Esophagus mucosa (tissue), 1 donor: ENCODE data around the gene SLC39A11. TPM values are rescaled to one million over a fixed set of nuclear protein-coding genes. Genes with fewer than 3 reads are reported as not detected.
"Not testable (repeated sequence)": the region's sequence is repeated elsewhere in the genome, so short reads cannot be mapped to it uniquely, and the experiment has no call there.

Experiments used
- ATAC-seq: fragments of 200-7000 bp; cut with Tn5 transposase; one replicate; pipeline ENCODE4 v1.9.1; 2020
- total RNA-seq: library from RNA; stranded (reverse); gene quantifications from one replicate; pipeline ENCODE4 v1.2.4, GENCODE V29; 2023
- donor health status: DM: yes; HTN: yes; CAD: no.

The SLC39A11 gene
- total RNA-seq, 1 donor from 2014 or later, result 32.8 TPM

DNA sequence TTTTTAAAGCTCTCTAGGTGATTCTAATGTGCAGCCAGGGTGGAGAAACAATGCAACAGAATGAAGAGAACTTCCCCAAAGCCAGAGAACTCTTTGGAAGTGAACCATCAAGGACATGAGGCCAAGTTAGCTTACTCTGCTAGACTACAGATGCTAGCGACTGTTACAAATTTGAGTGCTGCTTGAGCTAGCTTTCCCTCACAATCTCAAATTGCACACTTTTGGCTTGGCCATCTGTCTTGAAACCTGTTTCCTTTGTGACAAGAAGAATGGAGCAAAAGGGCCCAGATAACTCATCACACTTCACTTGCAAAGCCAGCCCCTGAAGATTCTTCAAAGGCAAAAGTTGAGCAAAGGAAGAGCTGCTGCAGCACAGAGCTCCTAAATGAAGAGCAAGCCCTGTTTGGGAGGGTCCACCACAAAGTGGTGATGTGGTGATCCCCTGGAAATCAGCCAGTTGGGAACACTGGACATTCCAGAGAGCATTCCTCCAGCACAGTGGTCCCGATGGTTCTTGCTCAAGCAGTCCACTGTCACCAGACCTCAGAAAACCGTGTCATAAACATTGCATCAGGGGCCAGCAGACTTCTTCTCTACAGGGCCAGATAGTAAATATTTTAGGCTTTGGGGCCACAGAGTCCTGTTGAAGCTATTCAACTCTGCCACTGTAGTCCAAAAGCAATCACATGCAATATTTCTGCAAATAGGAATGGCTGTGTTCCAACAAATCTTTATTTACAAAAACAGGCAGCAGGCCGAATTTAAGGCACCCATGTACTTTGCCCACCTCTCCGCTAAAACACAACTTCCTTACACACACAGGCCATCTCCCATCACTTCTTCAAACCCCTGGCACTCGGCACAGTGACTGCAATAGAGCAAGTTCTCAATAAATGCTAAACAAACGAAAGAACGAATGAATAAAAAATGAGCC, 21.2 kb downstream of the SLC39A11 start:
- no peak for ATAC-seq

DNA sequence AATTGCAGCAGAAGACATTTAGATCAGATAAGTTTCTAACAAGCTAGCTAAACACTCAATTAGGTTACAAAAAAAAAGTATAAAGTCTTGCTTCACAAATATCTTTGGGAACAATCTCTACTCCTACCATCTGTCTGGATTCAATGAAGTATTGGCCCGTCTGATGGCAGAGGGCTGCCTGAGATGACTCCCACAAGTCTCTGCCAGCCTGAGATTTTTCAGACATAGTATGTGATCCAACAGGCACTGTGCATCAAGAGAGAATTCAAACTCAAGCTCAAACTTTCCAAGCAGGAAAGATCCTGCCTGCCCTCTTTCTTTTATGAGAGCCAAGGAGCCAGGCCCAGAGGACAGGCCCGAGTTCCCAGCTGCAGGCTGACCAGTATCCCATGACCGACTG, 22.6 kb downstream of the SLC39A11 start:
- no peak for ATAC-seq

GRCh38 chr17:73069164-73069770, 23.2 kb downstream of the SLC39A11 start:
- ATAC-seq, result no peak

- peak; percentile 40 for ATAC-seq
Measured at GRCh38 chr17:73068322-73069153, 23.9 kb downstream of the SLC39A11 start.

DNA sequence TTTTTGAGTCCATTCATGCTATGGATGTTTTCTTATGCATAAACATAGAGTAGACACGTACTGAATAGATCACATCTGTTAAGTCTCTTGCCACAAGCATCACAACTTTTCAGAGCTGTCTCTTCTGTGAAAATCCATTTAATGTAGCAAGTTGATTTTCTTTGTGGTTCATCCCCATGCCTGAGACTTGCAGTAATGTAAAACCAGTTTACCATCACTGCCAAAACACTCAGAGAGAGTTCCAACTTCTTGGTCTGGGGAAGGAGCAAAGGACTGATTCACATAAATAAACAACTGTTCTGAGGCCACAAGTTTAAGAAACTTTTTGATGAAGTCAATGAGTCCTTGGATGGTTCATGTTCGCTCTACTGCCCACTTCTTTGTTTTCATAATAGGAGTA, 24.8 kb downstream of the SLC39A11 start:
- not testable (repeated sequence) for ATAC-seq

- peak; percentile 60 for ATAC-seq
Measured at GRCh38 chr17:73067075-73067474, 25.4 kb downstream of the SLC39A11 start.

DNA sequence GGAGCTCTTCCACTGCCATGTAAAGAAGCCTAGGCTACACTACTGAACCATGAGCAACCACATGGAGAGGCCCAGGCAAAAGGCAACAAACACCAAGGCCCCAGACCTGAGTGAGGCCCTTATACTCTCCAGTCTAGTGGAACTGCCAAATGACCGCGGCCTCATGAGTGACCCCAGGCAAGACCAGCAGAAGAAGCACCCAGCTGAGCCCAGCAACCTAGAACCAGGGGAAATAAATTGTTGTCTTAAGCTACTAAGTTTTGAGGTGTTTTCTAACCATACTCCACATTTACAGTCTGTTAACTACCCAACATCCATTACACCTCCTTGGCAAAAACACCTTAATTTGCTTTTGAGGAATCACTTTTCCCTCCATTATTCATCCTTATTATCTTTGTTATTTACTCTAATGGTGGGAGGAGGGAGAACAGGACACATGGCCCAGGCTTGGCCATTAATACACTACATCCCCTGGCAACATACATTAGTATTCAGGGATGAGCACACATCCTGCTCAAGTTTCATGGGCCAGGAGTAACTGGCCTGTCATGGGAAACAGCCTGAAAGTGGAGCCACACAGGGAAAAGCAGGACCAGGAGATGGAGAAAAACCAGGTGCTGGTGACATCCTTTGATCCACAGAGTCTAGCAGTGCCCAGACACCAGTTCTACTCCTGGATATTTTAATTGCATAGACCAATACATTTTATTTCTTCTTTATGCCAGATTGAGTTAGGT, 26.2 kb downstream of the SLC39A11 start:
- ATAC-seq, result no peak

- ATAC-seq, result no peak
Measured at GRCh38 chr17:73065376-73065775, 27.1 kb downstream of the SLC39A11 start.

- ATAC-seq, result peak; percentile 17
Measured at GRCh38 chr17:73064084-73064938, 28.2 kb downstream of the SLC39A11 start.

DNA sequence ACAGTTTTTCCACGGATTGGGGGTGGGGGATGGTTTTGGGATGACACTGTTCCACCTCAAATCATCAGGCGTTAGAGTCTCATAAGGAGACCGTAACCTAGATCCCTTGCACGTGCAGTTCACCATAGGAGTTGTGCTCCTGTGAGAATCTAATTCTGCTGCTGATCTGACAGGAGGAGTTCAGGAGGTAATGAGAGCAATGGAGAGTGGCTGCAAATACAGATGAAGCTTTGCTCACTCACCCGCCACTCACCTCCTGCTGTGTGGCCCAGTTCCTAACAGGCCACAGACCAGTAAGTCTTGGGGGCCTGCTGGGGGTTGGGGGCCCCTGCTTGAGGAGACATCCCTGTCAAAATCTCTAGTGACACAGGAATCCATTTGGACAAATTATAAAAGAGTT, 29.8 kb downstream of the SLC39A11 start:
- no peak for ATAC-seq

GRCh38 chr17:73061161-73061560, 31.3 kb downstream of the SLC39A11 start:
- no peak for ATAC-seq

GRCh38 chr17:73060721-73061120, 31.8 kb downstream of the SLC39A11 start:
- no peak for ATAC-seq

DNA sequence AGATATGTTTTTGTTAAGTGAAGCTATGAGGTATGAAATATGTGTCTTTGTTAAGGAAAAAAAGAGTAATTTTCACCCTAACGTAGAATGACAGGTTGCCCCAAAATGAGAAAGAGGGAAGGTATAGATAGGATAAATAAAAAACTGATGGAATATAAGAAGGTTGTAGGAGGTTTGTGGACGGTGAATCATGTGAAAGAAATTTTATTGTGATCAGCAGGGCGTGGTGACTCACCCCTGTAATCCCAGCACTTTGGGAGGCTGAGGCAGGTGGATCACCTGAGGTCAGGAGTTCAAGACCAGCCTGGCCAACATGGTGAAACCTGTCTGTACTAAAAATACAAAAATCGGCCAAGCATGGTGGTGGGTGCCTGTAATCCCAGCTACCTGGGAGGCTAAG, 32.8 kb downstream of the SLC39A11 start:
- ATAC-seq, result not testable (repeated sequence)

DNA sequence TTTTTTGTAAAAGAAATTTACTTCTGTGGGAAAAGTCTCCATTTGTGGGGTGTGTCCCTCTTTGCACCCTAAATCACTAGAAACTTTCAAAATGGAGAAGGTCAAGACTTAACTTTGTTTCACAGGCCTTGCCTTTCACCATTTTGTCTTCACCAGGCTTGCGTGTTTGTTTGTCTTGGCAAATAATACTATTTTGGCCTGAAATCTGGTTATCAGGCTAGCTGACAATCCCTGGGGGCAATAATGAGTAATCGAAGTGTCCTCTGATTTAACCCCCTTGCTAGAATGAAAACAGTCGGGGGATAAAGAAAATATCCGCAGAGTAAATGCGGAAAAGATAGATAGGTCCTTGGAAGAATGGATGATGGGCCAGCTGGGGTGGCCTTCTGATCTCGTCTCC, 34.5 kb downstream of the SLC39A11 start:
- ATAC-seq, result no peak

- no peak for ATAC-seq
Measured at GRCh38 chr17:73057196-73057595, 35.3 kb downstream of the SLC39A11 start.

- no peak for ATAC-seq
Measured at GRCh38 chr17:73052923-73053322, 39.6 kb downstream of the SLC39A11 start.

- no peak for ATAC-seq
Measured at GRCh38 chr17:73050797-73051196, 41.7 kb downstream of the SLC39A11 start.

DNA sequence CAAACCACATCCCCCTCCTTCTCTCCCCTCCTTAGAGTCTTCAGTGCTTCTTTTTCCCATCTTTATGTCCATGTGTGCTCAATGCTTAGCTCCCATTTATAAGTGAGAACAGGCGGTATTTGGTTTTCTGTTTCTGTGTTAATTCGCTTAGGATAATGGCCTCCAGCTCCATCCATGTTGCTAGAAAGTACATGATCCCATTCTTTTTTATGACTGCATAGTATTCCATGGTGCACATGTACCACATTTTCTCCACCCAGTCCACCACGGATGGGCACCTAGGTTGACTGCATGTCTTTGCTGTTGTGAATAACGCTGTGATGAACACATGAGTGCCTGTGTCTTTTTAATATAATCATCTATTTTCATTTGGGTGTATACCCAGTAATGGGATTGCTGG, 44.3 kb downstream of the SLC39A11 start:
- ATAC-seq, result no peak

GRCh38 chr17:73045724-73046123, 46.8 kb downstream of the SLC39A11 start:
- no peak for ATAC-seq

DNA sequence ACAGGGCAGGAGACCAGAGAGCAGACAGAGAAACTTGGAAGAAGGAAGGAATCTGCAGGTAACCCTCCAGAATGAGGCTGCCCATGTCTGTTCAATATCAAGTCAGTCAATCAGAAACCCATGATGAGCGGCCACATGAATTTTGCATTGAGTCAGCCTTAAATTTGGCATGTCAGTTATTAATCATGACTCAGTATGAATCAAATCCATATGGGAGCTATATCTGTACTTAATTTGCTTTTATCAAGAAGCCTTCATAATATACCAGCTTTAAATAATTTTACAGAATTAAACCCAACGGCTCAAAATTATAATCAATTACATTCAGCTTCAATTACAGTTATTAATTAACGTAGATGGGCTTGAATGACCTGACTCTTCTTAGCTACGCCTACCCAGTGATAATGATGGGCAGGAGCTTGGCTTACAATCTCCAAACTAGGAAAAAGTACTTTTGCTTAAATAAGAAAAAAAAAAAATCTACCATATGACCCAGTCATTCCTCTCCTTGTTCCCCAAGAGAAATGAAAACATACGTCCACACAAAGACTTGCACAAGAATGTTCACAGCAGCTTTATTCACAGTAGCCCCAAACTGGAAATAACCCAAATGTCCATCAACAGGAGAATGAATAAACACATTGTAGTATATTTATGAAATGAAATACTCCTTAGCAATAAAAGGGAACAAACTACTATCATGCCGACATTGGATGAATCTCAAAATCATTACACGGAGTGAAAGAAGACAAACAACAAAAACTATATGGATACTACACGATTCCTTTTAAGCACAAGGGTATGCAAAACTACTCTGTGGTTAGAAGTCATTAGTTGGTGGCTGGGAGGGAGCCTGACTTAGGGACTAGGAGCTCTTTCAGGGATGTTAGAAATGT, 48.6 kb downstream of the SLC39A11 start:
- ATAC-seq, result no peak
